Measurements from ENCODE around the gene SOX2.
"Not testable (repeated sequence)": the region's sequence is repeated elsewhere in the genome, so short reads cannot be mapped to it uniquely, and the experiment has no call there.

The SOX2 gene

GRCh38 chr3:181756645-181757297, 45.0 kb downstream of the SOX2 start:
- no peak for DNase-seq (ENCODE audit: low spot score)
- TF ChIP-seq CTCF (IDR thresholded peaks at IDR 0.05; ENCODE audit: extremely low read depth, insufficient read depth, missing control alignments), result no peak
- in situ Hi-C loops (cut with MboI; ENCODE audit: low pct_unique_long_range_greater_than_20kb, low sequenced_read_pairs, unreplicated experiment), result no loop called here

GRCh38 chr3:181757694-181758306, 46.1 kb downstream of the SOX2 start:
- DNase-seq (ENCODE audit: low spot score), result no peak

GRCh38 chr3:181761906-181762305, 50.2 kb downstream of the SOX2 start:
- TF ChIP-seq CTCF (IDR thresholded peaks at IDR 0.05; ENCODE audit: extremely low read depth, insufficient read depth, missing control alignments), result no peak
- DNase-seq (ENCODE audit: low spot score), result no peak
- in situ Hi-C loops (cut with MboI; ENCODE audit: low pct_unique_long_range_greater_than_20kb, low sequenced_read_pairs, unreplicated experiment), result no loop called here

More at GRCh38 chr3:181757694-181758306, 46.1 kb downstream of the SOX2 start:
- TF ChIP-seq CTCF (IDR thresholded peaks at IDR 0.05; ENCODE audit: extremely low read depth, insufficient read depth, missing control alignments), result no peak
- in situ Hi-C loops (cut with MboI; ENCODE audit: low pct_unique_long_range_greater_than_20kb, low sequenced_read_pairs, unreplicated experiment), result no loop called here

- in situ Hi-C loops (cut with MboI; ENCODE audit: low pct_unique_long_range_greater_than_20kb, low sequenced_read_pairs, unreplicated experiment), result not testable (repeated sequence)
Measured at GRCh38 chr3:181764033-181764432, 52.3 kb downstream of the SOX2 start.

More at GRCh38 chr3:181764033-181764432, 52.3 kb downstream of the SOX2 start:
- not testable (repeated sequence) for DNase-seq (ENCODE audit: low spot score)

All from GM13977 (cell line).